AG08396 (cell line): ENCODE data around the gene SH3PXD2B.
"Not testable (repeated sequence)": the region's sequence is repeated elsewhere in the genome, so short reads cannot be mapped to it uniquely, and the experiment has no call there.

Source experiments
- DNase-seq: peaks from one replicate; pipeline ENCODE4 v3.0.0; 2012; ENCODE audit warnings: low spot score, mixed read lengths

Gene SH3PXD2B

GRCh38 chr5:172294831-172295230, 159.5 kb downstream of the SH3PXD2B start:
- DNase-seq, result no peak

- DNase-seq, result no peak
Observed at GRCh38 chr5:172293745-172294342, 160.5 kb downstream of the SH3PXD2B start.

- DNase-seq, result peak; percentile 72
Observed at GRCh38 chr5:172293054-172293744, 161.1 kb downstream of the SH3PXD2B start.

GRCh38 chr5:172291837-172292236, 162.5 kb downstream of the SH3PXD2B start:
- DNase-seq, result not testable (repeated sequence)

GRCh38 chr5:172288465-172288864, 165.9 kb downstream of the SH3PXD2B start:
- DNase-seq, result no peak

GRCh38 chr5:172287140-172287539, 167.2 kb downstream of the SH3PXD2B start:
- DNase-seq, result not testable (repeated sequence)

- DNase-seq, result no peak
Observed at GRCh38 chr5:172285226-172286143, 168.8 kb downstream of the SH3PXD2B start.

GRCh38 chr5:172284611-172284980, 169.7 kb downstream of the SH3PXD2B start:
- peak; percentile 29 for DNase-seq

GRCh38 chr5:172283862-172284610, 170.3 kb downstream of the SH3PXD2B start:
- DNase-seq, result peak; percentile 97

GRCh38 chr5:172283020-172283861, 171.1 kb downstream of the SH3PXD2B start, which contains the start of gene UBTD2:
TSS of gene UBTD2 (minus strand) at chr5:172283764. CDS start at chr5:172283665, 99 bp downstream.
- peak; percentile 94 for DNase-seq

GRCh38 chr5:172282272-172283019, 171.9 kb downstream of the SH3PXD2B start:
- DNase-seq, result peak; percentile 32

- DNase-seq, result no peak
Observed at GRCh38 chr5:172281346-172281745, 173.0 kb downstream of the SH3PXD2B start.

- no peak for DNase-seq
Observed at GRCh38 chr5:172280929-172281328, 173.4 kb downstream of the SH3PXD2B start.

GRCh38 chr5:172280317-172280716, 174.0 kb downstream of the SH3PXD2B start:
- no peak for DNase-seq

- no peak for DNase-seq
Observed at GRCh38 chr5:172278356-172278755, 176.0 kb downstream of the SH3PXD2B start.

- peak; percentile 10 for DNase-seq
Observed at GRCh38 chr5:172276214-172276613, 178.1 kb downstream of the SH3PXD2B start.
